ENCODE measurements around the gene CCDC85A.

DNA sequence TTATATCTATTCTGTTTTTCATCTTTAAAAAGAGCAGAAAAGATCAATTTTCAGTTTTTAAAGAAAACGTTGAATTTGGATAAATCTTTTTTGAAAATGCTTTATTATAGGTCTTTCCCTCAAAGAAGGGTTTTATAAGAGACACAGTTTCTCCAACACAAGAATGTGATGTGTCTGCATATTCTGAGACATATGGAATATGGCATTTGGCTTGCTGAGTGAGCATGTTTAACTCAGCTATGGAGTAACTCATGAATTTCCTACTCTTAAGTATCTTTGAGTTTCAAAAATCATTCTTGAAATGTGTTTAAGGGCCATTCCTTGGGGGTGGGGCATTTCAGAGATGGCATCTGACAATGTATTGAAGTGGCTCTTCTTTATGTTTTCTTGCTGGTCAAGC, 191.5 kb downstream of the CCDC85A start:
- TF ChIP-seq, protein P1, sequence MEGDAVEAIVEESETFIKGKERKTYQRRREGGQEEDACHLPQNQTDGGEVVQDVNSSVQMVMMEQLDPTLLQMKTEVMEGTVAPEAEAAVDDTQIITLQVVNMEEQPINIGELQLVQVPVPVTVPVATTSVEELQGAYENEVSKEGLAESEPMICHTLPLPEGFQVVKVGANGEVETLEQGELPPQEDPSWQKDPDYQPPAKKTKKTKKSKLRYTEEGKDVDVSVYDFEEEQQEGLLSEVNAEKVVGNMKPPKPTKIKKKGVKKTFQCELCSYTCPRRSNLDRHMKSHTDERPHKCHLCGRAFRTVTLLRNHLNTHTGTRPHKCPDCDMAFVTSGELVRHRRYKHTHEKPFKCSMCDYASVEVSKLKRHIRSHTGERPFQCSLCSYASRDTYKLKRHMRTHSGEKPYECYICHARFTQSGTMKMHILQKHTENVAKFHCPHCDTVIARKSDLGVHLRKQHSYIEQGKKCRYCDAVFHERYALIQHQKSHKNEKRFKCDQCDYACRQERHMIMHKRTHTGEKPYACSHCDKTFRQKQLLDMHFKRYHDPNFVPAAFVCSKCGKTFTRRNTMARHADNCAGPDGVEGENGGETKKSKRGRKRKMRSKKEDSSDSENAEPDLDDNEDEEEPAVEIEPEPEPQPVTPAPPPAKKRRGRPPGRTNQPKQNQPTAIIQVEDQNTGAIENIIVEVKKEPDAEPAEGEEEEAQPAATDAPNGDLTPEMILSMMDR (optimal IDR thresholded peaks at IDR 0.05 in 1 of 3, IDR thresholded peaks at IDR 0.05 in 1 of 3, conservative IDR thresholded peaks at IDR 0.05 in 1 of 3; ENCODE audit: extremely low read depth in 1 of 3, insufficient read depth in 2 of 3, low read length in 3 of 3), result no peak
- TF ChIP-seq EZH2 (IDR thresholded peaks at IDR 0.05; ENCODE audit: low read length), result no peak

All from keratinocyte (primary cell).